NB4 (cell line): ENCODE results near the gene SEZ6.

Experiments
- CTCF ChIP-seq: IDR thresholded peaks from one replicate; pipeline ENCODE4 v1.5.1; 2012; ENCODE audit warnings: low read depth, low read length
- POLR2A ChIP-seq: IDR thresholded peaks from 2 replicates; pipeline ENCODE4 v1.6.1; 2011; ENCODE audit warnings: mild to moderate bottlenecking; ENCODE audit not compliant: insufficient read length; ENCODE audit errors: extremely low read depth
- TF ChIP-seq, protein P1 (sequence below): IDR thresholded peaks from 2 replicates; pipeline ENCODE4 v1.6.1; 2011; ENCODE audit warnings: low read depth, low read length

- TF ChIP-seq POLR2A (no peak), CTCF (no peak)
- TF ChIP-seq, protein P1, sequence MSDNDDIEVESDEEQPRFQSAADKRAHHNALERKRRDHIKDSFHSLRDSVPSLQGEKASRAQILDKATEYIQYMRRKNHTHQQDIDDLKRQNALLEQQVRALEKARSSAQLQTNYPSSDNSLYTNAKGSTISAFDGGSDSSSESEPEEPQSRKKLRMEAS = no peak
Measured at GRCh38 chr17:29020576-29020975, 14.7 kb upstream of the SEZ6 start.
